Testis (tissue), 3 donors: ENCODE measurements around the gene FSTL4. TPM values are rescaled to one million over a fixed set of nuclear protein-coding genes. Genes with fewer than 3 reads are reported as not detected.

Source experiments
- DNase-seq: peaks from one replicate; pipeline ENCODE4 v3.0.0-alpha.2; 2019
- H3K27ac ChIP-seq, 2 donors: fragments of 200-600 bp; sonication (generic); one replicate each; pipeline ENCODE4 v1.5.1; 2019
- H3K27me3 ChIP-seq: fragments of 200-600 bp; sonication (generic); one replicate; pipeline ENCODE4 v1.5.1; 2019
- H3K36me3 ChIP-seq: fragments of 200-600 bp; sonication (generic); one replicate; pipeline ENCODE4 v1.5.1; 2017; ENCODE audit warnings: low read depth; ENCODE audit errors: missing control alignments
- H3K4me1 ChIP-seq: fragments of 200-600 bp; sonication (generic); one replicate; pipeline ENCODE4 v1.5.1; 2019
- H3K4me3 ChIP-seq, 2 donors: fragments of 200-600 bp; sonication (generic); one replicate each; pipeline ENCODE4 v1.5.1; 2017 to 2019
- H3K9me3 ChIP-seq: fragments of 200-600 bp; sonication (generic); one replicate; pipeline ENCODE4 v1.5.1; 2017
- POLR2A ChIP-seq: fragments of 450-650 bp; IDR thresholded peaks from one replicate; pipeline ENCODE4 v1.6.1; 2017; ENCODE audit warnings: antibody characterized with exemption, mild to moderate bottlenecking, moderate library complexity
- WGBS, 2 donors: methylation state at CpG; one replicate each; pipeline ENCODE4 v1.1.5; 2018; 5-methylcytosine and 5-hydroxymethylcytosine counted together
- intact Hi-C: fragments of 100-400 bp; cut with DNase I; formaldehyde crosslinking; loops from one replicate; pipeline ENCODE4 v1.15.1; 2023; ENCODE audit warnings: low total_unique reads
- polyA plus RNA-seq: library from polyadenylated mRNA; stranded (reverse); fragments of 350-450 nt; fragmentation: Illumina TruSeq; extraction: RNeasy Lipid Tissue Mini Kit (QIAGEN cat#74804); gene quantifications from one replicate; pipeline ENCODE4 v1.2.3, GENCODE V29; 2014; ENCODE audit warnings: low read depth, low replicate concordance; ENCODE audit not compliant: insufficient read depth
- total RNA-seq, 2 donors: library from RNA; depleted of rRNA; stranded (reverse); fragments of >200 nt; gene quantifications; one replicate each; pipeline ENCODE4 v1.2.3, GENCODE V29; 2016
- TF ChIP-seq, protein P1 (sequence below), 3 experiments: fragments of 450-650 bp in 2 of 3; fragments of 200-600 bp in 1 of 3; sonication (generic) in 1 of 3; IDR thresholded peaks; one replicate each; pipeline ENCODE4 v1.5.1; 2016 to 2019; ENCODE audit warnings: antibody characterized with exemption in 3 of 3, mild to moderate bottlenecking in 2 of 3, moderate library complexity in 1 of 3

The FSTL4 gene
- total and polyA plus RNA-seq, 3 donors from 2014 or later, result 7.1 to 8.6 (median 7.4) TPM

DNA sequence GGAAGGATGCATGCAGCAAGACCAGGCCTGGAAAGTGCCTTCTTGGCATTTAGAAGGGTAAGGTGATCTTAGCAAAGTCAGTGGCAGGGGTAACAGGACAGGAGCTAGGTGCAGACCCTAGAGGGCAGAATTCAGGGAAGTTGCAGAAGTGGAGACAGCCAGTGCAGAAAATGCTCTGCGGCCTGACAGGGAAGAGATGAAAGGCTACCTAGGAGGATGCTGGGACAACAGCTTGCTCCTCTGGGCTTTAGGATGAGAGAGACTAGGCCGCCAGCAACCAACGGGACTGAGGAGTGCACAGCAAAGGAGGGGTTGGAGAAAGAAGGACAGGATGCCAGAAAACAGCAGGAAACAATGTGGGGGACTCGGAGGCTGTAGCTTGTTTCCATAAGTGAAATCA is 219.9 kb downstream of the FSTL4 start:
- Histone ChIP-seq H3K27me3 (no peaks in the 10 kb centered on the region), H3K27ac (no peak overlapping the region), H3K4me1 (peaks cover 16% of the 10 kb centered on the region), H3K4me3 (no peak overlapping the region), H3K9me3 (no peaks in the 10 kb centered on the region), H3K36me3 (no peaks in the 10 kb centered on the region)
- TF ChIP-seq, protein P1, sequence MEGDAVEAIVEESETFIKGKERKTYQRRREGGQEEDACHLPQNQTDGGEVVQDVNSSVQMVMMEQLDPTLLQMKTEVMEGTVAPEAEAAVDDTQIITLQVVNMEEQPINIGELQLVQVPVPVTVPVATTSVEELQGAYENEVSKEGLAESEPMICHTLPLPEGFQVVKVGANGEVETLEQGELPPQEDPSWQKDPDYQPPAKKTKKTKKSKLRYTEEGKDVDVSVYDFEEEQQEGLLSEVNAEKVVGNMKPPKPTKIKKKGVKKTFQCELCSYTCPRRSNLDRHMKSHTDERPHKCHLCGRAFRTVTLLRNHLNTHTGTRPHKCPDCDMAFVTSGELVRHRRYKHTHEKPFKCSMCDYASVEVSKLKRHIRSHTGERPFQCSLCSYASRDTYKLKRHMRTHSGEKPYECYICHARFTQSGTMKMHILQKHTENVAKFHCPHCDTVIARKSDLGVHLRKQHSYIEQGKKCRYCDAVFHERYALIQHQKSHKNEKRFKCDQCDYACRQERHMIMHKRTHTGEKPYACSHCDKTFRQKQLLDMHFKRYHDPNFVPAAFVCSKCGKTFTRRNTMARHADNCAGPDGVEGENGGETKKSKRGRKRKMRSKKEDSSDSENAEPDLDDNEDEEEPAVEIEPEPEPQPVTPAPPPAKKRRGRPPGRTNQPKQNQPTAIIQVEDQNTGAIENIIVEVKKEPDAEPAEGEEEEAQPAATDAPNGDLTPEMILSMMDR (IDR thresholded peaks at IDR 0.05), result no peak
- TF ChIP-seq POLR2A, result no peak
- 76 to 83% methylated on average over 4 of the region's 4 CpGs for WGBS, 2 donors
- DNase-seq, result no peak
- intact Hi-C loops, result no loop called here

DNA sequence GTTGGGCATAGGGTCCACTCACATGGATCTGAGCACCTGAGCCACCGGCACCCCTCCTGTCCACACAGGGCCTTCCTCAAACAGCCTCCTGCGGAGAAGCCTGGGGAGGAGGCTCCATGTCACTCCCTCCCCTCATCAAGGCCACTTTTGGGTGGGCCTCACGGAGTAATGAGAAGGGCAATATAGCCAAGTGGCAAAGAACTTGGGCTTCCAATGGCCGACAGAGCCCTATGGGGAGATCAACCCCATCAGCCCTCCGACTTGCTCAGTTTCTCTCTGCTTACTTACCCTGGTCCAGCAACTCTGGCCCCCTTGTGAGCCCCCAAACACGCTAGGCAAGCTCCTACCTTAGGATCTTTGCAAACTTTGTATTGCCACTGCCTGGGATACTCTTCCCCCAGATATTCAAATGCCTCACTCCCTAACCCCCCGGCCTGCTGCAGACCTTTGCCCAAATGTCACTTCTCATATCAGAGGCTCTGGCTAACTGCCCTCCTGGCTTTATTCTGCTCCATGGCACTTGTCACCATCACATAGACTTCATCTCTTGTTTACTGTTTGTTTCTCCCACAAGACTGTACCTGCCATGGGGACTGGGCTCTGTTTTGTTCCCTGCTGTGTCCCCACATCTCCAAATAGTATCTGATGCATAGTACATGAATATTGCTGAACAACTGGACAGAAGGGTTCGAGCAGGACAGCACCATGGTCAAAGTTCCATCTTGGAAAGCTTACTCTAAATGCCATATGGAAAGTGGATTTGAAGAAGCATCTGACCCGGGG is 220.8 kb downstream of the FSTL4 start:
- Histone ChIP-seq H3K4me3 (no peak overlapping the region), H3K27me3 (no peaks in the 10 kb centered on the region), H3K4me1 (peaks cover 6% of the 10 kb centered on the region), H3K36me3 (no peaks in the 10 kb centered on the region), H3K9me3 (no peaks in the 10 kb centered on the region), H3K27ac (no peak overlapping the region)
- DNase-seq, result peak; percentile 6
- 88 to 95% methylated on average over 9 of the region's 9 CpGs for WGBS, 2 donors
- intact Hi-C loops, result no loop called here
- no peak for TF ChIP-seq POLR2A
- TF ChIP-seq, protein P1 (IDR thresholded peaks at IDR 0.05), result no peak

GRCh38 chr5:133390416-133391353 is 221.7 kb downstream of the FSTL4 start:
- Histone ChIP-seq H3K4me3 (no peak overlapping the region), H3K4me1 (no peaks in the 10 kb centered on the region), H3K27ac (no peak overlapping the region), H3K27me3 (no peaks in the 10 kb centered on the region), H3K9me3 (no peaks in the 10 kb centered on the region), H3K36me3 (no peaks in the 10 kb centered on the region)
- TF ChIP-seq POLR2A, result no peak
- TF ChIP-seq, protein P1 (IDR thresholded peaks at IDR 0.05), result no peak
- intact Hi-C loops, result no loop called here
- WGBS, 2 donors, result 86 to 94% methylated on average over 7 to 10 of the region's 10 CpGs
- peak; percentile 9 for DNase-seq

DNA sequence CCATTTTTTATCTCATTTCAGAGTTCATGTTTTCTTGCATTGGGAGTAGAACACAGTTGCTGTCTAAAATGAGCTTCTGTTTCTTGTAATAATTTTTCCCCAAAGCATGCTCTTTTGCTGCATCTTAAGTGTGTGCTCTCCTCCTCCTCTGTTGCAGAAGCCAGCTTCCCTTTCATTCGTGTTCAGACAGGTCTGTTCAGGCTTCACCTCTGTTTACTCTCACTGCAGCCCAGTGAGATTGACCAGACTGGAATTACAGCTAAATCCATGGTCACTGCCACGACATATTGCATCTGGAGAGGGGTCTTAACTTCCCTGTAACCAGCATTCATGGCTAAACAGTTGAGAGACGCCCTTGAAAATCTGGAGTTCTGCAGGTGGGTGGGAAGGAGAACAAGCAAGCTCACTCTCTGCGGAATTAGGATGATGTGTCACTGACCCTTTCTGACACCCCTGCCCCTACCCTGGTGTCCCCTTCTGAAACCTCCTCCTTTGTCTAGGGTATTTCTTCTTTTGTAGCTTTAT is 223.2 kb downstream of the FSTL4 start:
- WGBS, 2 donors, result 75 to 85% methylated on average over 4 of the region's 4 CpGs
- DNase-seq, result no peak

More for the DNA sequence above, 223.2 kb downstream of the FSTL4 start:
- Histone ChIP-seq H3K4me3 (no peak overlapping the region), H3K27me3 (no peaks in the 10 kb centered on the region), H3K9me3 (no peaks in the 10 kb centered on the region), H3K4me1 (no peaks in the 10 kb centered on the region), H3K36me3 (no peaks in the 10 kb centered on the region), H3K27ac (no peak overlapping the region)
- intact Hi-C loops, result no loop called here
- TF ChIP-seq POLR2A, result no peak
- TF ChIP-seq, protein P1 (IDR thresholded peaks at IDR 0.05), result no peak
